ENCODE results near the gene GSDMA.

The GSDMA gene

DNA sequence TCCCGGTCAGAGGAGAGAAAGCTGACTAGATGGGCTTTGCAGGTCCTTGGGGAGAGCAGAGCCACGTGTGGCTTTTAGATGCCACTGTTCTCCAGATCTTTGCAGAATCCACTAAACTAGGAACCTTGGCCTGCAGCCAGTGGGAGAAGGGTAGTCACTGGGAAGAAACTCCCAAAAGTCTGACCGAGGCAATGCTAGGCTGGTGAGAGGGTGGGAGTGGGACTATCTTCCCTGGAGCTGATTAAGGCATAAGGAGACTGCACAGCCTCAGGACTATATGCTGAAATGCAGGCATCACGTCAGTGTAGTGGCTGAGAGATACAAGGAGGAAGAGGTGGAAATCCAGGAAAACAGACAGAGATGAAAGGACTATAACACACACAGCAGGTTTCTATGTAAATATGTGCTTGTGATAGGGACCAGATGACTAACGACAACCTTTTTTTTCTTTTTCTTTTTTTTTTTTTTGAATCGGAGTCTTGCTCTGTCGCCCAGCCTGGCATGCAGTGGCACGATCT is 2.2 kb upstream of the GSDMA start:
- DNase-seq (ENCODE audit: low read depth), result no peak

DNA sequence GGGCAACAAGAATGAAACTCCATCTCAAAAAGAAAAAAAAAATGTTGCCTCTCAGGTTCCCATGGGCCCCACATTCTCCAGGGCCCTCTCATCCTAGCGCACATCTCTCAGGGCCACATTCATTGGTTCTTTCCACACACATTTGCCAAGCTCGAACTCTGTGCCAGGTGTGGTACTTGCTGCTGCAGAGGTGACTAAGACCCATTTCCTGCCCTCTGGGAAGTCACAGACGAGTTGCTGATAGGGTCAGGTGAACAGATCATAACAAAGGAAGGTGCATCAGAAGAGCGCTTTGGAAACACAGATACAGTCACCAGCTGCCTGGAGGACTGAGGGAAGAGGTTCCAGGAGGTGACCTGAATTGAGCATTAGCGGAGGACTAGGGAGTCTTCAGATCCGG is 1.0 kb downstream of the GSDMA start:
- no peak for DNase-seq (ENCODE audit: low read depth)

DNA sequence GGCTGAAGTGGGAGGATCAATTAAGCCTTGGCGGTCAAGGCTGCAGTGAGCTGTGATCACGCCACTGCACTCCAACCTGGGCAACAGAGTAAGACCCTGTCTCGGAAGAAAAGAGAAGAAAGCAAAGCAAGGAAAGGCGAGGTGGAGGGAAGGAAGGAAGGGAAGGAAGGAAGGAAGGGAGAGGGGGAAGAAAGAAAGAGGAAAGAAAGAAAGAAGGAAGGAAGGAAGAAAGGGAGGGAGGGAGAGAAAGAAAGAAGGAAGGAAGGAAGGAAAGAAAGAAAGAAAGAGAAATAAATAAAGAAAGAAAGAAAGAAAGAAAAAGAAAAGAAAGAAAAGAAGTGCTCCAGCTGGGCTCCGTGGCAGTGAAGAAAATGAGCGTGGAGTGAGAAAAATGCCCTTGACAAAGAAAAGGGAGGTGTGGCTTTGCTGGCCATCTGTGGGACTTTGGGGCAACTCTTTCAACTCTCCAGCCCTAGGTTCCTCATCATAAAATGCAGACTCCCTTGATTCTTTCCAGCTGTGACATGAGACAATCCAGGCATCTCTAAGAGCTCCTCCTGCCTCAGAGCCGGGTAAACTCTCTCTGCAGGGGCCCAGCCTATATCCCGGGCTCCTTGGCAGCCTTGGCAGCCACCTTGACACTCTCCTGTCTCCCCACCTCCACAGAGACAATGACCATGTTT is 2.4 kb downstream of the GSDMA start:
- no peak for DNase-seq (ENCODE audit: low read depth)

DNA sequence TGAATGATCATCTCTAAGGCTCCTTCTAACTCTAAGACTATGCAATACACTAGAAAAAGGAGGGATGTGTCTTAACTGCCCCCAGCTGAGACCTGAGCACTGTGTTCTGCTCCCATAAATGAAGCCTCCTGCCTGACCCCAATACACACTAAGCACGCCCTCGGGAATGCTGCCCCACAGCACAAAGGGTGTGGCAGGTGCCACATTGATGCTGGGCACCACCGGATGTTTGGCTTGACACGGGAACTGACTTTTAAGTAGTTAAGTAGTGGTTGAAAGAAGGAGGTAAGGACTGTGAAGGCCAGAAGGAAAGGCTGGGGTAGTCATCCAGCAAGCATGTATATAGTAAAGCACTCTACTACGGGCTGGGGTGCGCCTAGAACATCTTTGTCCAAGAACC is 4.0 kb downstream of the GSDMA start:
- no peak for DNase-seq (ENCODE audit: low read depth)

DNA sequence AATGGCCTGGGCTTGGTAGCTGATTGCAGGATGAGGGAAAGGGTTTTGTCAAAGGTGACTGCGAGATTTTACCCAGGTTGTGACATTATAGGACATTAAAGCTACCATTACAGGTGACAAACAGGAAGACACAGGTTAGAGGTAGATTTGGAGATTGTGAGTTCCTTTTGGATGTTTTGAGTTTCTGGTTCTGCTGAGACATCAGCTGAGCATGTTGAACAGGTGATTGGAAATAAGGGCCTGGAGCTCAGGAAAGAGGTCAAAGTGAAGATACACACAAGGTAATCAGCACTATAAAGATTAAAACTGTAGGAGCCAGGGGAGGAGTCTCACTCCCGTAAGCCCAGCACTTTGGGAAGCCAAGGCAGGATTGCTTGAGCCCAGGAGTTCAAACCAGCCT is 6.0 kb downstream of the GSDMA start:
- DNase-seq (ENCODE audit: low read depth), result no peak

DNA sequence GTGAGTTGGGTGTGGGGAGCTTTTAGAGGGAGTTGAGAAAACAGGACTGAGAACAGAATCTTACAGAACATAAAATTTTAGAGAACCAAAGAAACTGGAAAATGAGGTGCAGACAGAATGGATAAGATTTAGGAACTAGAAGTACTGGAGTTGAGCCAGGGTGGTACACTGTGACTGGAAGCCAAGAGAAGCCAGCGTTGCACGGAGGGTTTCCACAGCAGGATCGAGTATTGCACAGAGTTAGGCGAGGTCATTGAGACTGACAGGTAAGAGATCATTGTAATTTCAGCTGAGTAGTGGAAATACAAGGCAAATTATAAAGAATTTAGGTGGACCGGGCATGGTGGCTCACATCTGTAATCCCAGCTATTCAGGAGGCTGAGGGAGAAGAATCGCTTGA is 6.6 kb downstream of the GSDMA start:
- no peak for DNase-seq (ENCODE audit: low read depth)

DNA sequence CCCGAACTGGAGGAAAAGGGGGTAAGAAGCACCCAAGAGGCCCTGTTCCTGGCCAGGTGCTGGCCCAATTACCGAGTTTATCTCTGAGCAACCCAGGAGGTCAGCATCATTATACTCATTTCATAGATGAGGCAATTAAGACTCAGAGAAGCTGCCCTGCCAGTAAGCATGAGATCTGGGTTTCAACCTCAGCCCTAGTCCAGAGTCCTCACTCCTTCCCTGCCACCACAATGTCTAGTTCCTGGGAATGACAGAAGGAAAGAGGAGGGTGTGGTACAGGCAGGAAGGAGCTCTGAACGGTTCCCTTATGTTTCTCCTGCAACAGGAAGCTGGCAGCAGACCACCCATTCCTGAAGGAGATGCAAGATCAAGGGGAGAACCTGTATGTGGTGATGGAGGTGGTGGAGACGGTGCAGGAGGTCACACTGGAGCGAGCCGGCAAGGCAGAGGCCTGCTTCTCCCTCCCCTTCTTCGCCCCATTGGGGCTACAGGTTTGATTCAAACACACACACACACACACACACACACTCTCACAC is 7.4 kb downstream of the GSDMA start:
- no peak for DNase-seq (ENCODE audit: low read depth)

DNA sequence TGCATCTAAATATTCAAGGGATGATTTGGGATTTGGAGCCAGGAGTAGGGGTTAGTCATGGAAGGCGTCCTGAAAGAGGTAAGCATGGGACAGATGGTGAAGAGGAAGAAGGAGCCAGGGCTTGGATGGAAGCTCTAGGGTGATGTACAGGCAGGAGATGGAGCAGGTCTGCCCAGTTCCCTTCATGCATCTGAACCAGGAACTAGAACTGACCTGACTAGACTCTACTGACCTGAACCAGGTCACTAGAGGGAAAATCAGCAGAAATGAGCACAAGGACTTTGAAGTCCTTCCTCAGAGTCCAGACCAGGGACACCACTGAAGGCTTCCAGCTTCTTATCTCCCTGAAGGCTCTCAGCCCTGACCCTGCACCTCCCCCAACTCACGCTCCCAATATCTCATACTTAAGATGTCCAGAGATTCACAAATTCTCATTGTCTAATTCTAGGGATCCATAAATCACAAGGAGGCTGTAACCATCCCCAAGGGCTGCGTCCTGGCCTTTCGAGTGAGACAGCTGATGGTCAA is 8.3 kb downstream of the GSDMA start:
- DNase-seq (ENCODE audit: low read depth), result no peak

DNA sequence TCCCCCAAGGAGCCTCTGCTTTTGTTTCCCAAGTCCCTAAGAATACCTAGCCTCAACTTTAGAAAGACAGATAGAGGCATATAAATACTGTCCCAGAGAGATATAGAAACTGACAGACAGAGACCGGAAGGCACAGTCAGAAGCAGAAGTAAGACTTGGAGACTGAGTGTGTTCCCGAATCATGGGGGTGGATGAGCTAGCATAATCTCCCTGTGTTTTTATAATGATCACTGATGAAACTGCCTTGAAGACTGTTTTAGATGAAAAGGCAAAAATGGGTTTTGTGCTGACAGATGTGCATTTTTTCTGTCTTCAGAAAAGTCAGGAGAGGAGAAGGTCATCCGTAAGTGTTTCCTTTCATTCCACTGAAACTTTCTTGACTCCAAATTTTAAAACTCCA is 9.5 kb downstream of the GSDMA start:
- DNase-seq (ENCODE audit: low read depth), result no peak

DNA sequence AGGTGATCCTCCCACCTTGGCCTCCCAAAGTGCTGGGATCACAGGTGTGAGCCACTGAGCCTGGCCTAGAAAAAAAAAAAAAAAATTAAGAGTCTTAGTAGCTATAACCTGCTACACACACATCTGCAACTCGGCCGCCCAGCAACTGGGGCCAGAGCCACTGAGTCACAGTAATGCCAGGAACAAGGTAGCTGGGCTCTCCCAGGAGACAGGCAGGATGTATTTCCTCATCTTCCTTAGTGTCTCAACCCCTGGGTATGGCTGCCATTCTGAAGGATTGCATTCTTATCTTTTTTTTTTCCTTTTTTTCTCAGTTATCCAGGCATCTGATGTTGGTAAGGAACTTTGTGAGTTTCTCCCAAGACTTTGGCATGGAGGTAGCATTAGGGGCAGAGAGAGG is 10.7 kb downstream of the GSDMA start:
- no peak for DNase-seq (ENCODE audit: low read depth)

DNA sequence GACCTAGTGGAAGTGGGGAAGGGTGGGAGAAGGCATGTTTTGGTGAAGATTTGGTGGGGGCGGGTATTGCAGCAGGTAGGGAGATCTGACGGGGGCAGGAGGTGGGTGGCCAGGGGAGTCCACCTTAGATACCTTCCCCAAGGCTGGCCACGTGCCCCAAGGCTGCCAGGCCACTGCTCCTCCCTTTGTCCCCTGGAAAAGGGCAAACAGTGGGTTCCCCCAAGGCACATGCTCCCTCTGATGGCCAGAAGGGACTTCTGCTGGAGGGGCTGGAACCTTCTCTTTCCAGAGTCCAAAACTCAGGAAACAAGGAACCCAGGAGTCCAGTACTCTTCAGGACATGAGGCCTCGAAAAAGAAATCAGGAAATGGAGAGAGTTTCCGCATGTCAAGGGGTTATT is 11.6 kb downstream of the GSDMA start:
- DNase-seq (ENCODE audit: low read depth), result no peak

DNA sequence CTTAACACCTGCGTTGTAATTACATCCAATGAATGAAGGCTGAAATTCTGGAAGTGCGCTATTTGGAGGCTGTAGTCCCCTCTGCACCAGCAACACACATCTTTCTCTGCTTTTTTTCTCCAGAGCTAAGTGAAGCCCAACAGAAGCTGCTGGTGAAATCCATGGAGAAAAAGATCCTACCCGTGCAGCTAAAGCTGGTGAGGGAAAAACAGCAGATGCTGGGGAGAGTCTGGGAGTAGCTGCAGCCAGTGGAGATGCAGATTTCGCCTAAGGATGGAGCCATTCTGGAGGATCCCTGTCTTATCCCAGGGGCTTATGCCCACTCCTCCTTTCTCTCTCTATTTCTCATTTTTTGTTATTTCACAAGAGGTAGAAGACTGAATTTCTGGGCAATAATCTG is 13.0 kb downstream of the GSDMA start:
- no peak for DNase-seq (ENCODE audit: low read depth)

DNA sequence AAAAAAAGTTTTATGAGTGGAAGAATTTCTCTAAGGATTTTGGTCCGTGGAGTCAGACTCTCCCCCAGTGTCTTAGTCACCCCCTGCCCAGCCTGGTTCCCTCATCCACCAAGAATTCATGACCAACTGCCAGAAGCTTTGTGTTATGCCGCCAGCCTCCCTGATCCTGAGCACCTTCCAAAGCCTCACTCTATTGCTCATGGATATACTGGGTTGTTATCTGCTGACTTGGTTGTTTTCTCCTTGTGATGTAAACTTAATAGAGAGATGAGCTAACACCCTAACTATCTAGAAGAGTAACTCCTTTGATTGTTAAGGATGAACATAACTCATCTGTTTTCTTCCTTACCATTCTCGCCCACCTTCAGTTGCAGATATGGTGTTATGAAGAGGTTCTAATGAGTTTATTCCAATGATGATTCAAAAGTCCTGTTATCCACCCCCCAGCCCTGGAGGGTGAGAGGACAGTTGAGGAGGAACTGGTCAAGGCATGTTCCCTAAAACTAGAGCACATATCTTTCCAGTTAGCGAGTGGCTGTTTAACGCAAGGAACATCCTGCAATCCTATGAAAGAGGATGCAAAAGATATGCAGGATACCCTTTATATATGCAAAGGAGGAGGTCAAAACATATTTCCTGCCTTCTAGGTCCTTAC is 16.3 kb downstream of the GSDMA start:
- no peak for DNase-seq (ENCODE audit: low read depth)

DNA sequence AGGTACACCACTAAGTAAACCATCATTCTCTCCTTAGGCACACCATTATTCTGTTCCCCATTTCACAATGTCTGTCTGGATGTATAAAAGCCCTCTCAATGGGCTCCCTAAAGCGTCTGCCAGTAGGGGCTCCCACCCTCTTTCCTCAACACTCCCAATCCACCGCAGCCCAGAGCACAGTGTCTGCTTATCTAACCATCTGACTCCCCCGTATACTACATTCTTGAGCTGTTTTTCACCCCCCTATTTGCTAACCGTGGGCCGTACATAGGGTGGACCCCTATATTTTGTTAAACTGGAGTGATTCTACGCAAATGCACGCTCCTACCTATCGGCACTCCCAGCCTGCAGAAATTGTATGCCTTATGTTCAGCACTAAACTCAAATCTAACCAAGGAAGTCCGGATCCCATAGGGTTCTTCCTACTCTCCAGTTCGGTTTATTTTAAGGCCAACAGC is 17.1 kb downstream of the GSDMA start:
- peak; percentile 7 for DNase-seq (ENCODE audit: low read depth)

DNA sequence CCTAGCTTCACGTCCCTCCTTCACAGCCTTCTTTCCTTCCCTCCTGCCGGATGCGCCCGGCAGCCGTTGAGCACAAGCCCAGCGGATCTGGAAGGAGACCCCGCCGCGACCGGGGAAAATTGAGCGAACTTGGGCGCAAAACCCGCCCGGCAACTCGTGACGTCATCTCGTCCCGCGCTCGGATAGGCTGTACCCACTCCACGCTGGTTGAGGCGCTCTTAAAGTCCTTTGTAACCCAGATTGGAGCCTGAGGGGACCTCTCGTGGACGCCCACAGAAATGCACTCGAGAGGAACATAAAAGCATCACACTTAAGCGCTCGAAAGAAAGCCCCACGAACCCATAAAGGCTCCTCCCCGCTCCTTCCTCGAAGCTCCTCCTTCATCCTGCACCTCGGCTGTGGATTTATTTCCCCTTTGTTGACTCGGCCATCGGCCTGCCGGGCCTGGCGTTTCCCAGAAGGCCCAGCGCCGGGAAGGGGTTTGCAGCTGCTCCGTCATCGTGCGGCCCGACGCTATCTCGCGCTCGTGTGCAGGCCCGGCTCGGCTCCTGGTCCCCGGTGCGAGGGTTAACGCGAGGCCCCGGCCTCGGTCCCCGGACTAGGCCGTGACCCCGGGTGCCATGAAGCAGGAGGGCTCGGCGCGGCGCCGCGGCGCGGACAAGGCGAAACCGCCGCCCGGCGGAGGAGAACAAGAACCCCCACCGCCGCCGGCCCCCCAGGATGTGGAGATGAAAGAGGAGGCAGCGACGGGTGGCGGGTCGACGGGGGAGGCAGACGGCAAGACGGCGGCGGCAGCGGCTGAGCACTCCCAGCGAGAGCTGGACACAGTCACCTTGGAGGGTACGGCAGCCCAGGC is 17.8 kb downstream of the GSDMA start, which contains the start of gene PSMD3:
Gene PSMD3, plus strand, starts transcription at position 457 of the 856 bp plus-strand sequence. Its CDS starts 164 bp downstream, at position 621.
- DNase-seq (ENCODE audit: low read depth), result peak; percentile 94

DNA sequence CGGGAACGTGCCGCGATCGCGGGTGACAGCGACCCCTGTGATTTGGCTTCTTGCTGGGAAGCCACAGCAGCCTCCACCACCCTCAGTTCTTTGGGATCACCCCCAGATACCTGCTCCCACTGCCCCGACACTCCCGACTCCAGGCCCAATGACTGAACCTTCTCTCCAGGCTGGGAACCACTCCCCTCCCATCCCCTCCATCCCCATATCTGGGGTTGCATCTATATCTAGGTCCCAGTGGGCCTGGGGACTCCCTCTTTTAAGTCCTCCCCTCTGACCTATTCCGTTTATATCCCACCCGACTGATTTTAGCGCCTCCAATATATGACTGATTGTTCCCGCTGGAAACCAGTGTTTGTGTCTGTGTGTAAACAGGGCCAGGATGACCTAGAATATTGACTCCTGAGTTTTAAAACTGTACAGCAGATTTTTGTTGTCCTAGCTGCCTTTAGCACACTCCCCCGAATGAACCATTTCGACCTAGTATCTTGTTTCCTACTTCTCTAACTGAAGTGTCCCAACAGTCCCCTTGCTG is 18.5 kb downstream of the GSDMA start:
- no peak for DNase-seq (ENCODE audit: low read depth)

DNA sequence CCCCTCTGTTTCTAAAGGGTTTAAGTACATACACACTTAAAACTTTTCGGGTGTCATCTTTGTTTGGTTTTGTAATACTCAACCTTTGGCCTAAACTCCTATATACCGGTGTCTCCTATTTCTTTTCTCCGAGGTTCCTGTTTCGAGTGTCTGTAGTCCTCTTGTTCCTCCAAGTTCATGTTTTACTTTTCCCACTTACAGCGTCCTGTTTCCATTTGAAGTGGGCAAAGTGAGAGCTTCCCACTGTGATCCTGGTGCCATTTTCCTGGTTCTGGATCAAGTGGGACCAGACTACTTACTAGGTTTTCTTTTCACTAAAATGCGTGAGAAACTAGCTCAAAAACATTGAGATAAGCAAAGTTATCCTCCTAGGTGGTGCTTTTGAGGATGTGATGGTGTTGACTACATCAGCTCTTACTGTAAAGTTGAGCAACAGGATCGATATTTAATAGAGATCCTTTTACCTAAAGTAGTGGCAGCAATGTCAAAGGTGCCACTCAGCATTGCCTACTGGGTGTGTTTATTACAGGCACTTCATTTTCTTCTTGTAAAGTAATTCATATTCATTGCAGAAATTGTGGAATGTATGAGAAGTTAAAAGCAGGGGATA is 19.1 kb downstream of the GSDMA start:
- no peak for DNase-seq (ENCODE audit: low read depth)

DNA sequence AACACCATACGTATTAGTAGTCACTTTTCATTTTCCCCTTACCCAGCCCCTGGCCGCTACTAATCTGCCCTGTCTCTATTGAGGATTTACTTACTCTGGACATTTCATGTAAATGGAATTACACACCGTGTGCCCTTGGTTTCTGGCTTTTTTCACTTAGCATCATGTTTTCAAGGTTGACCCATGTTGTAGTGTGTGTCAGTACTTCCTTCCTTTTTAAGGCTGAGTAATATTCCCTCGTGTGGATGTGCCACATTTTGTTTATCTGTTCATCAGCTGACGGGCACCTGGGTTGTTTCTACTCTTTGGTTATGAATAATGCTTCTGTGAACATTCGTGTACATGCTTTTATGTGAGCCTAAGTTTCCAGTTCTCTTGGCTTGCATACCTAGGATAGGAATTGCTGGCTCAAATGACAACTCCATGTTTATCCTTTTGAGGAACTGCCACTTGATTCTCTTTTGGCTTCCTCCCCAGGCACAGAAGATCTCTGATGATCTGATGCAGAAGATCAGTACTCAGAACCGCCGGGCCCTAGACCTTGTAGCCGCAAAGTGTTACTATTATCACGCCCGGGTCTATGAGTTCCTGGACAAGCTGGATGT is 25.5 kb downstream of the GSDMA start:
- DNase-seq (ENCODE audit: low read depth), result no peak

DNA sequence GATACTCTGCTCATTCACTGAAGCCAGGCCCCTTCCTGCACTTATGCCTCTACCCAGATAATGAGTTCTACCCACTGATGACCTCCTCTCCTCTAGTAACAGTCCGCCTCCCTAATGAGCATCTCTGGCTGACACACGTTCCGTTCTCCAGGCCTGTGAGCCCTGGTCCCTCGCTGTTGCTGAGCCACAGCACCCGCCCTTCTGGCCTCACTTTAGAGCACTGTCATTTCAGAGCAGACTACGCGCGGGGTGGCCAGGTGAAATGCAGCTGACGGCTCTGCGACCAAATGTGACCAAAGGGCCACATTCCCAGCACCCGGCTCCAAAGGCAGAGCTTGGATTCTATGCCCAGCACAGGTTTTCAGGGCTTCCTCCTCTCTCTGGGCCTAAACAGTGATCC is 31.6 kb downstream of the GSDMA start:
- no peak for DNase-seq (ENCODE audit: low read depth)

DNA sequence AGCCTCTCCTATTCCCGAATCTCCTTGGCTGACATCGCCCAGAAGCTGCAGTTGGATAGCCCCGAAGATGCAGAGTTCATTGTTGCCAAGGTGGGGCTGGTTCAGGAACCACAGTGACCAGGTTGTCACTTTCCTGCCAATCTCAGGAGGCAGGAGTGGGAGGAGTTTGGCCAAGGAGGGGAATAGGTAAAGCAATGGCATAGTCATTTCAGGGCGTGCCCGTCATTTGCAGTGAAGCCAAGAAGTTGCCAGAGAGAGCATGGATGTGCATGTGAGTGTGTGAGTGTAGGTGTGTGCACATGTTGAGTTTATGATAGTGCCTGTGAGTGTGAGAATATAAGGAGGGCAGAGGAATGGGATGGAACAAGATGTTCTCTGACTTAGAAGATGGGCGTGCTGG is 32.6 kb downstream of the GSDMA start:
- DNase-seq (ENCODE audit: low read depth), result no peak

DNA sequence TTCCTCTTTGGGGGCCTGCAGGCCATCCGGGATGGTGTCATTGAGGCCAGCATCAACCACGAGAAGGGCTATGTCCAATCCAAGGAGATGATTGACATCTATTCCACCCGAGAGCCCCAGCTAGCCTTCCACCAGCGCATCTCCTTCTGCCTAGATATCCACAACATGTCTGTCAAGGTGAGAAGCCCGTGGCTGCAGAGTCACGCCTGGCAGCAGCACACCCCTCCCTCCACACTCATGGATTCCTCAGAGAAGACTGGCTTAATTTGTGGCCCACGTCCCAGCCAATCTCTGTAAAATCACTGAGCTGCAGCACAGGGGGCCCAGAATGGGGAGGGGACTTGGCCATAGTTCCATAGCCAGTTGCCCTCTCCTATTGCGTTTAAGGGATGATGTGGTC is 33.4 kb downstream of the GSDMA start:
- no peak for DNase-seq (ENCODE audit: low read depth)
